AG09309 (cell line): ENCODE measurements around the gene RHBDF1.

Experiments used
- DNase-seq: peaks from one replicate; pipeline ENCODE4 v3.0.0-alpha.2; 2010; ENCODE audit warnings: low read depth
- H3K4me3 ChIP-seq: 2 replicates; pipeline ENCODE4 v1.5.1; 2011; ENCODE audit warnings: mild to moderate bottlenecking, low read depth, low read length, moderate library complexity; ENCODE audit not compliant: control insufficient read depth
- TF ChIP-seq, protein P1 (sequence below): IDR thresholded peaks from 2 replicates; pipeline ENCODE4 v1.5.1; 2011; ENCODE audit warnings: mild to moderate bottlenecking, low read depth, low read length, inconsistent platforms; ENCODE audit not compliant: insufficient read depth, control insufficient read depth; ENCODE audit errors: missing control alignments

The RHBDF1 gene

DNA sequence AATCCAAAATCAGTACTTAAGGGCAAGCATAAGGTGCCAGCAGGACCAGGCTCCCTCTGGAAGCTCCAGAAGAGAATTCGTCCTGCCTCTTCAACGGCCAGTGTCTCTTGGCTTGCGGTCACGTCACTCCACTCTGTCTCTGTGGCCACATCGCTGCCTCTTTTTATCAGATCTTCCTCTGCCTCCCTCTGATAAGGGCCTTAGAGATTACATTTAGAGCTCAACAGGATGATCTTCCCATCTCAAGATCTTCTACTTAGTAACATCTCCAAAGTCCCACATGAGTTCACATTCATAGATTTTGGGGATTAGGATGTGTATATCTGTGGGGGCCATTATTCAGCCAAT, 22.5 kb upstream of the RHBDF1 start:
- TF ChIP-seq, protein P1, sequence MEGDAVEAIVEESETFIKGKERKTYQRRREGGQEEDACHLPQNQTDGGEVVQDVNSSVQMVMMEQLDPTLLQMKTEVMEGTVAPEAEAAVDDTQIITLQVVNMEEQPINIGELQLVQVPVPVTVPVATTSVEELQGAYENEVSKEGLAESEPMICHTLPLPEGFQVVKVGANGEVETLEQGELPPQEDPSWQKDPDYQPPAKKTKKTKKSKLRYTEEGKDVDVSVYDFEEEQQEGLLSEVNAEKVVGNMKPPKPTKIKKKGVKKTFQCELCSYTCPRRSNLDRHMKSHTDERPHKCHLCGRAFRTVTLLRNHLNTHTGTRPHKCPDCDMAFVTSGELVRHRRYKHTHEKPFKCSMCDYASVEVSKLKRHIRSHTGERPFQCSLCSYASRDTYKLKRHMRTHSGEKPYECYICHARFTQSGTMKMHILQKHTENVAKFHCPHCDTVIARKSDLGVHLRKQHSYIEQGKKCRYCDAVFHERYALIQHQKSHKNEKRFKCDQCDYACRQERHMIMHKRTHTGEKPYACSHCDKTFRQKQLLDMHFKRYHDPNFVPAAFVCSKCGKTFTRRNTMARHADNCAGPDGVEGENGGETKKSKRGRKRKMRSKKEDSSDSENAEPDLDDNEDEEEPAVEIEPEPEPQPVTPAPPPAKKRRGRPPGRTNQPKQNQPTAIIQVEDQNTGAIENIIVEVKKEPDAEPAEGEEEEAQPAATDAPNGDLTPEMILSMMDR = no peak
- DNase-seq = no peak
- H3K4me3 ChIP-seq = no peak overlapping the region

DNA sequence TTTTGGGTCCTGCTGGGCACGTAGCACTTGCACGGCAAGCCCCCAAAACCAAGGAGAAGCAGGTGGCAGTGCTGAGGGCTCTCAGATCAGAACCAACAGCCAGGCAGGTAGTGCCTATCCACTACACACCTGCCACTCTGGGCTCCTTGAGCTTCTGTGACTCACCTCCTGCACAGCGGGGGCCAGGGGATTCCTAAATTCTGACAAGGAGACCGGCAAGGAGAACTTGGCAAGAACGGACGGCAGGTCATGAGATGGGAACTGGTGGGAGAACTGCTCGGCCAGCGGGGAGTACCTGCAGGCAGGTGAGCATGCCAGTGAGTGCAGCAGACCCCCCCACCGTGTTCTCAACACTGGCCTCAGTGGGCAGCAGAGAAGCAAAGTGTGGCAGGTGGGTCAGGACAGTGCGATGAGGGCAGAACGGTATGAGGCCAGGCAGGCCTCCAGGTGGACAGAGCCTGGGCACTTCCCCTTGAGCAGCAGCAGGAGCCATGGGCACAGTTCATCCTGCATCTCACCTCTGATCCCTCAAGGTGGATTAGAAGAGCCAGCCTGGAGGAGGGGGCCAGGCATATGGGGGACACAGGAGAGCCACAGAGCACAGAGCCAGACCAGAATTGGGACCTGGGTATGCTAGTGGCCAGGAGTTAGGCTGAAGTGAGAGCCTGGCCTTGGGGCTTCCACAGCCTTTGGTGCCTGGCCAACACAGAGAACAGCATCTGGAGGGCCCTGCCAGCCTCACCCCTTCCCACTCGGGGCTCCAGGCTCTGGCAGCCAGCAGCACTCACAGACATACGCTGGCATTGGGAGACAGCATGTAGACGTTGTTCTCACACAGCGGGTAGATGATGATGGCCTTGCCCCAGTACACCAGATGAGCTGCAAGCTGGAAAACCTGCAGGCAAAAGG, 20.3 kb upstream of the RHBDF1 start:
- TF ChIP-seq, protein P1 = no peak
- DNase-seq = no peak
- H3K4me3 ChIP-seq = no peak overlapping the region

- H3K4me3 ChIP-seq = no peak overlapping the region
- no peak for DNase-seq
- TF ChIP-seq, protein P1 = no peak
These were observed 19.1 kb upstream of the RHBDF1 start for GRCh38 chr16:91484-91883.

DNA sequence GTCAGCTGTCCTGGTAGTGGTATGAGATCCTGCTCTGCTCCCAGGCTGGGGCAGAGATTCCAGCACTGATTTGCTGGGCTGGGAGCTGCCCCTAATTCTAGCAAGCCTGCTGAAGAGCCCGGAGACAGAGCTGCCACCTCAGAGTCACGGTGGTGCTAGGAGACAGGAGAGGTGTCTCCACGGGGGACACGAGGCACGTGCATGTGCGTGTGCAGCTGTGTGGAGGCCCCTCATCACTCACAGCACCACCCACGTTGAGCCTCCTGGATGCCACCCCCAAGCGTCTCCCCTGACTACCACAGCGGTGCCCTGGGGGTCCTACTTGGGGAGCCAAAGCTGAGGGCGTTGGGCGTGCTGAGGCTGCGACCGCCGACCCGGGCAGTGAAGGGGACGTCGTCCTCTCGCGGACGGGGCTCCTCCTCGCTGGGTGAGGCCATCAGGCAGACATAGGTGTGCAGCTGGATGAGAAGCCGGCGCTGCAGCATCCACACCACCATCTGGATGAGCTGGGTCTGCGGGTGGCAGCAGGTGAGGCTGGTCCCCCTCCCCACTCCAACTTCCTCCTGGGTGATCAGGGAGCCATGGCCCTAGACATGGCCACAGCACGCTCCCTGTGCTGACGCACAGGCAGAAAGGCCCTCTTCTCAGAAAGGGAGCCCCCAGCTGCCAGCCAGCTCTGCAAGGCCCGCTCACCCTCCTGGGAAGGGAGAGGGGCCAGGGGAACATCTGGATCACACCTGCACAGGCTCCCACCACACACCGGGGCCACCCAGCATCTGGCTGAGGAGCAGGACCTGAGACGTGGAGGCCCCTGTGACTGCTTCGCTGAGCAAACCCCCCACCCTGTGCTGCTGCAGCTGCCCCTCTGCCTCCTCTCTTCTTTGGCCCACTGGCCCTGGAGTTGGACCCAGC, 17.2 kb upstream of the RHBDF1 start:
- no peak overlapping the region for H3K4me3 ChIP-seq
- DNase-seq = no peak
- TF ChIP-seq, protein P1 = no peak

GRCh38 chr16:88613-89012, 16.2 kb upstream of the RHBDF1 start:
- no peak overlapping the region for H3K4me3 ChIP-seq
- DNase-seq = no peak
- TF ChIP-seq, protein P1 = no peak

DNA sequence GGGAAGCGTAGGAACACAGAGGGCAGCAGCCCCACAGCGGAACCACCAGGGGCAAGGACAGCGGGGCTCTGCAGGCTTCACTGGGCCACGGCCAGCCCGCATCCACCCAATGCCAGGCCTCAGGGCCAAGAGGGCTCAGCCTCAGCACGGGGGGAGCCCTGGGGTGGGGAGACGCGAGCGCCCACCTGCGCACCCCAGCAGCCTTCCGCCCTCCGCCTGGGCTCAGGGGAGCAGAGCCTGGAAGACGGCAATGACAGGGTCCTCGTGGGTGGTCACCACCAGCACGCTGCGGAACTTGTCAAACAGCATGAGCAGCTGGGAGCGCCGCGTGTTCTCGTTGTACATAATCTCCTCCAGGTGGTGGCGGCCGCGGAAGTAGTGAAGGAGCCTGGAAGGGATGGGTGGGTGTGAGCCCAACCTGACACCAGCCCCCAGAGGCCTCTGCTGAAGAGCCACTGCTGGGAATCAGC, 14.1 kb upstream of the RHBDF1 start:
- H3K4me3 ChIP-seq = no peak overlapping the region
- DNase-seq = no peak
- TF ChIP-seq, protein P1 = no peak
